Fibroblast of lung (primary cell): ENCODE results near the gene WASF3.
"Not testable (repeated sequence)": the region's sequence is repeated elsewhere in the genome, so short reads cannot be mapped to it uniquely, and the experiment has no call there.

ENCODE experiments used
- CTCF ChIP-seq, 2 donors: IDR thresholded peaks in 1 of 2; conservative IDR thresholded peaks in 1 of 2; 1 replicate in 1 of 2; 2 replicates in 1 of 2; pipeline ENCODE4 v1.5.1; 2011 to 2012; ENCODE audit warnings: low read length in 2 of 2, control low read depth in 1 of 2, inconsistent platforms in 1 of 2, low read depth in 1 of 2, mild to moderate bottlenecking in 1 of 2
- EZH2 ChIP-seq: IDR thresholded peaks from 2 replicates; pipeline ENCODE4 v1.5.1; 2012; ENCODE audit warnings: low read length, control low read depth, mild to moderate bottlenecking; ENCODE audit errors: missing control alignments

- TF ChIP-seq CTCF (conservative IDR thresholded peaks at IDR 0.05 in 1 of 2, IDR thresholded peaks at IDR 0.05 in 1 of 2; ENCODE audit: low read depth in 1 of 2, low read length in 2 of 2); EZH2: not testable (repeated sequence)
Measured at GRCh38 chr13:26723620-26724019, 166.1 kb downstream of the WASF3 start.
